Urinary bladder (tissue), 4 donors: Measurements from ENCODE around the gene CEP152. TPM values are rescaled to one million over a fixed set of nuclear protein-coding genes. Genes with fewer than 3 reads are reported as not detected.
"Not testable (repeated sequence)": the region's sequence is repeated elsewhere in the genome, so short reads cannot be mapped to it uniquely, and the experiment has no call there.

Experiments
- DNase-seq: peaks from one replicate; pipeline ENCODE4 v3.0.0-alpha.2; 2015; ENCODE audit errors: extremely low spot score
- H3K27ac ChIP-seq: one replicate; pipeline ENCODE4 v1.5.1; 2013; ENCODE audit warnings: low read depth, mild to moderate bottlenecking, moderate library complexity
- H3K36me3 ChIP-seq: one replicate; pipeline ENCODE4 v1.6.1; 2013; ENCODE audit warnings: mild to moderate bottlenecking, moderate library complexity; ENCODE audit not compliant: insufficient read depth
- H3K4me1 ChIP-seq: one replicate; pipeline ENCODE4 v1.6.1; 2013; ENCODE audit warnings: mild to moderate bottlenecking, moderate library complexity; ENCODE audit not compliant: insufficient read depth
- H3K4me3 ChIP-seq: one replicate; pipeline ENCODE4 v1.5.1; 2013; ENCODE audit warnings: low read depth, low read length
- WGBS: extraction: QIAGEN DNeasy Blood & Tissue Kit; methylation state at CpG from one replicate; pipeline ENCODE4 v1.1.7; 2013; 5-methylcytosine and 5-hydroxymethylcytosine counted together
- polyA plus RNA-seq: library from polyadenylated mRNA; stranded (reverse); fragments of 200-250 nt; gene quantifications from one replicate; pipeline ENCODE4 v1.2.3, GENCODE V29; 2013
- total RNA-seq: library from RNA; depleted of rRNA; stranded (reverse); fragments of >200 nt; gene quantifications from one replicate; pipeline ENCODE4 v1.2.3, GENCODE V29; 2014
- donor health status: healthy with polysubstance abuse.
- donor health status: healthy.

Gene CEP152
- total RNA-seq (17.7 TPM), polyA plus RNA-seq (1.3 TPM)

DNA sequence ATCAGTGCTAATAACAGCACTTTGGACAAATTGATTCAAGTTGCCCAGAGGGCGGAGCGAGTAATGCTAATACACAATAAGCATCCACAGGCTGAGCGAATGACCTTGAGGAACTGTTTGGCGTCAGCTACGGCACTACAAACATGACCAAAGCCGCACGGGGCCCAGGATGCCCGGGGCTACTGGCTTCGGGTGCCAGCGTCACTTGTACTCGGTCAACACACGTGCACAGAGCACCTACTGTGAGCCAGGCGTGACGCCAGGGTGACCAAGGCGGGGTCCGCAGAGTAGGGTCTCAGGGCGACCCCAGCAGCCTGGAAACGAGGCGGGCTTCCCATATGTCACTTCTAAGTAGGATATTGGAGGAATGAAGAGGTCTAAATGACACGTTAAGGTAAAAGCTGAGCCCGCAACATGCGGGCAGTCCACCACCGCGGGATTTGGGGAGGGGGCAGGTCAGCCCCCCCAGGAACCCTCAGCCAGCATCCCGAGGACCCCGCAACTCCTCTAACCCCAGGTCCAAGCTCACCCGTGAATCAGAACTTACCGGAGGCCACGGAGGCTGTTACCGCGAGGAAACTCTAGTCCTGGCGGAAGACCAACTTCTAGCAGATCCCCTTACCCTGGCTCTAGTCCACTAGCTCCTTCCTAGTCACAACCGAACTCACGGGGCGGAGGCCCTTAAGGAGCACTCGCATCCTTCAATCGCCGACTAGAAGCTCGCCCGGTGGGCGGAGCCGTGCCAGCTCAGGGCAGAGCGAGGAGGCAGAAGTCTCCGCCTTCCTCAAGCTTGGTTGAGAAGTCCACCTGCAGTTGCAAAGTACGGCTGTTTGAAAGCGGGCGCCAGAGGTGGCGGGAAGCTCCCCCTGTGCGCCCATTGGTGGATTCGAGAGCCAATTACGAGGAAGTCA is at the start of gene CEP152:
Gene CEP152, minus strand, starts transcription at position 656 of the 911 bp plus-strand sequence. CDS start 5,420 bp downstream, outside the sequence.
- Histone ChIP-seq H3K4me1 (no peaks in the 10 kb centered on the region), H3K4me3 (peak within 1 kb of the TSS; percentile 61), H3K36me3 (no peaks in the 10 kb centered on the region), H3K27ac (no peak within 1 kb of the TSS)
- WGBS, result under 1% methylated on average over 51 of the region's 51 CpGs
- peak; percentile 97 for DNase-seq

GRCh38 chr15:48859426-48859825 is 48.6 kb upstream of the CEP152 start:
- H3K27ac ChIP-seq, result no peak overlapping the region
- no peak for DNase-seq
- H3K36me3 ChIP-seq, result no peaks in the 10 kb centered on the region
- no peaks in the 10 kb centered on the region for H3K4me1 ChIP-seq
- H3K4me3 ChIP-seq, result no peak overlapping the region
- 85% methylated on average over 2 of the region's 2 CpGs for WGBS

DNA sequence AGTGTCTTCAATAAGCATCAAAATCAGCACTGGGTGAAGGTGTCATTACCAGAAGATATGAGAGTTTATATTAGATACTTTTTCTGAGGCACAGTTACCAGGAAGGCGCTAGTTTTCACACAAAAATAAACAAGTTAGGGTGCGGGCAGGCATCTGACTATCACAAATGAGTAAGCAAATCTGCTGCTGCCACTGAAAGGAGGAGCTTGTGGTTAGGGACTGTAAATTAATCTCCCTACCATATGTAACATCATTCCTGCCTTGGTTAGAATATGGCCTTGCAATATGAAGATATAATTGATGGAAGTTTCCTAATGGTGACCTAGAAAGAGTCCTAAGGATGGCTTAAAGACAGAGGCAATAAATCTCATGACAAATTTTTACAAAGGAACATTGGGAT is 47.5 kb upstream of the CEP152 start:
- Histone ChIP-seq H3K4me1 (no peaks in the 10 kb centered on the region), H3K4me3 (no peak overlapping the region), H3K36me3 (no peaks in the 10 kb centered on the region), H3K27ac (no peak overlapping the region)
- DNase-seq, result no peak
- 49% methylated on average over 2 of the region's 2 CpGs for WGBS

DNA sequence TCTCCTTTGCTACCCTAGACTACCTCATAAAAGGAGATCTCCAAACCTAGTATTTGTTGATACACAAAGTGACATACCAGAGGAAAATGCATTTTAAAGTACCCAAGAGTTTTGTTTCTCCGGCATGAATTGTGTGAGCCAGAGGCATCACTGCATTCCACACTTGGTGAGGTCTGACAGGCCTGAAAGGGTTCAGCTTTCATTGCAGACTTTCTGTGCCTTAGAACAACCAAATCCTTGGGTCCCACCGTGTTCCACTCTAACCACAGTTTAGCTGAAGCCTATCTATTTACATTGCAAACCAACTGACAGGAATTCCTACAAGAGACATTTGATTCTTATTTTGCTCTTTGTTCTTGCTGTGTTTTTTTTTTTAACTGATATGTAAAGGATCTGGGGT is 46.1 kb upstream of the CEP152 start:
- Histone ChIP-seq H3K36me3 (no peaks in the 10 kb centered on the region), H3K27ac (no peak overlapping the region), H3K4me1 (no peaks in the 10 kb centered on the region), H3K4me3 (no peak overlapping the region)
- DNase-seq, result no peak
- 25% methylated on average over 2 of the region's 2 CpGs for WGBS

- H3K27ac ChIP-seq, result no peak overlapping the region
These were observed 44.9 kb upstream of the CEP152 start for GRCh38 chr15:48855501-48856440.

GRCh38 chr15:48854434-48854833 is 43.6 kb upstream of the CEP152 start:
- H3K4me3 ChIP-seq, DNase-seq, H3K4me1 ChIP-seq, H3K27ac ChIP-seq, H3K36me3 ChIP-seq: not testable (repeated sequence)
- 98% methylated on average over 3 of the region's 3 CpGs for WGBS

More at GRCh38 chr15:48855501-48856440, 44.9 kb upstream of the CEP152 start:
- no peaks in the 10 kb centered on the region for H3K4me1 ChIP-seq
- no peaks in the 10 kb centered on the region for H3K36me3 ChIP-seq
- DNase-seq, result peak; percentile 78
- WGBS, result 14% methylated on average over 6 of the region's 6 CpGs
- no peak overlapping the region for H3K4me3 ChIP-seq

DNA sequence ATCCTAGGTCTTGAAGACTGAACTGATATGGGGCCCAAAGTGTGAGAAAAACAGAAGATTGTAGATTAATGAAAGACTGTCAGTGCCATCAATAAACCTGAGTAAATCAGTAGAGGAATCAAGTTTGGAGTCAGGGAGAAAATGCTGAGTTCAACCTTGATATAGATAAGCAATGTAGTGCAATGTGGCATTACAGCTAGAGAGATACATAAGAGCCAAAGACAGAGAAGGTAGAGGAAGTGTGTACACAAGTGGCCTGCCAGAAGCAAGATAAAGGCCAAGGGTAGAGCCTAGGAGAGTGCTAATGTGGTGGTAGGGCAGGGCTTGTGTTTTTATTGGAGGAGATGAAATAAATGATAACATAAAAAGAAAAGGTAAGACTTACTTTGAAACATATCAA is 41.1 kb upstream of the CEP152 start:
- Histone ChIP-seq H3K27ac (no peak overlapping the region), H3K4me1 (no peaks in the 10 kb centered on the region), H3K4me3 (no peak overlapping the region), H3K36me3 (no peaks in the 10 kb centered on the region)
- no peak for DNase-seq

GRCh38 chr15:48850648-48851047 is 39.8 kb upstream of the CEP152 start:
- Histone ChIP-seq H3K4me3 (no peak overlapping the region), H3K4me1 (no peaks in the 10 kb centered on the region), H3K36me3 (no peaks in the 10 kb centered on the region), H3K27ac (no peak overlapping the region)
- WGBS, result 68% methylated on average over 2 of the region's 2 CpGs
- no peak for DNase-seq

- H3K4me1 ChIP-seq, result no peaks in the 10 kb centered on the region
- no peak for DNase-seq
- no peaks in the 10 kb centered on the region for H3K36me3 ChIP-seq
- H3K27ac ChIP-seq, result no peak overlapping the region
- no peak overlapping the region for H3K4me3 ChIP-seq
- WGBS, result 33% methylated on average over 1 of the region's 1 CpG
These were observed 34.3 kb upstream of the CEP152 start for GRCh38 chr15:48845123-48845522.

- Histone ChIP-seq H3K27ac (no peak overlapping the region), H3K4me1 (no peaks in the 10 kb centered on the region), H3K36me3 (no peaks in the 10 kb centered on the region), H3K4me3 (no peak overlapping the region)
- no peak for DNase-seq
- WGBS, result 92% methylated on average over 6 of the region's 6 CpGs
These were observed 31.6 kb upstream of the CEP152 start for GRCh38 chr15:48842501-48842900.

- DNase-seq, result no peak
- no peaks in the 10 kb centered on the region for H3K36me3 ChIP-seq
- H3K27ac ChIP-seq, result no peak overlapping the region
- WGBS, result 91% methylated on average over 5 of the region's 5 CpGs
- H3K4me3 ChIP-seq, result no peak overlapping the region
- no peaks in the 10 kb centered on the region for H3K4me1 ChIP-seq
These were observed 23.9 kb upstream of the CEP152 start for GRCh38 chr15:48834756-48835155.

- H3K36me3 ChIP-seq, result no peaks in the 10 kb centered on the region
- no peak overlapping the region for H3K4me3 ChIP-seq
- H3K27ac ChIP-seq, result no peak overlapping the region
- no peak for DNase-seq
- no peaks in the 10 kb centered on the region for H3K4me1 ChIP-seq
These were observed 22.8 kb upstream of the CEP152 start for GRCh38 chr15:48833526-48834239.

GRCh38 chr15:48832648-48833047 is 21.8 kb upstream of the CEP152 start:
- H3K27ac ChIP-seq, result no peak overlapping the region
- H3K36me3 ChIP-seq, result no peaks in the 10 kb centered on the region
- H3K4me3 ChIP-seq, result no peak overlapping the region
- DNase-seq, result no peak
- no peaks in the 10 kb centered on the region for H3K4me1 ChIP-seq
